Measurements from ENCODE around the gene SV2C. TPM values are rescaled to one million over a fixed set of nuclear protein-coding genes. Genes with fewer than 3 reads are reported as not detected.

The SV2C gene
- total RNA-seq, 1 experiment from 2014 or later = not detected

- Histone ChIP-seq H2AFZ (ENCODE audit: low read depth, low read length, poor library complexity, severe bottlenecking) (no peak overlapping the region), H3K27me3 (ENCODE audit: insufficient read depth, low read length) (no peaks in the 10 kb centered on the region), H3K4me2 (ENCODE audit: low read length) (no peak overlapping the region), H3K4me1 (ENCODE audit: control insufficient read depth in 1 of 2, insufficient read depth in 2 of 2, low read length in 2 of 2) (peaks cover 12 to 18% of the 10 kb centered on the region in 2 experiments), H4K20me1 (ENCODE audit: insufficient read depth) (no peaks in the 10 kb centered on the region), H3K9me2 (ENCODE audit: insufficient read depth) (no peaks in the 10 kb centered on the region), H3K9ac (ENCODE audit: low read length) (no peak overlapping the region), H3K9me3 (ENCODE audit: control insufficient read depth in 1 of 2, insufficient read depth in 1 of 2, low read depth in 1 of 2, low read length in 2 of 2) (no peaks in the 10 kb centered on the region), H3K79me2 (ENCODE audit: insufficient read depth, low read length) (no peaks in the 10 kb centered on the region), H3K36me3 (ENCODE audit: control insufficient read depth in 1 of 2, insufficient read depth in 2 of 2, low read length in 2 of 2) (no peaks in the 10 kb centered on the region), H3K27ac (ENCODE audit: low read depth, low read length) (no peak overlapping the region), H3K4me3 (replicated peaks in 1 of 2; ENCODE audit: low read depth in 1 of 2, low read length in 2 of 2) (no peak overlapping the region)
- RAD21 ChIA-PET (ENCODE audit: low non-redundant PET in 1 of 2, low total read pairs in 2 of 2, uncharacterized antibody in 2 of 2, unreplicated experiment in 2 of 2) = no interaction called here
- intact Hi-C loops (cut with micrococcal nuclease) = no loop called here
- BruUV-seq (replicated peaks) = no TSS peak
- CTCF ChIA-PET = no interaction called here
- TF ChIP-seq REST (IDR thresholded peaks at IDR 0.05; ENCODE audit: low read depth) (no peak), ZNF274 (IDR thresholded peaks at IDR 0.05; ENCODE audit: low read depth, low read length) (no peak), SRF (IDR thresholded peaks at IDR 0.05; ENCODE audit: low read depth) (no peak), YY1 (IDR thresholded peaks at IDR 0.05; ENCODE audit: extremely low read depth, insufficient replicate concordance, low read depth, low read length) (no peak), ATF3 (IDR thresholded peaks at IDR 0.05) (no peak), POLR2AphosphoS5 (IDR thresholded peaks at IDR 0.05; ENCODE audit: low read depth, low read length) (no peak), TCF7L2 (IDR thresholded peaks at IDR 0.05; ENCODE audit: borderline replicate concordance, extremely low read depth, insufficient read depth, insufficient read length) (no peak), EZH2 (IDR thresholded peaks at IDR 0.05) (no peak), EGR1 (IDR thresholded peaks at IDR 0.05; ENCODE audit: low read depth) (no peak), CTCF (IDR thresholded peaks at IDR 0.05 in 2 of 3, conservative IDR thresholded peaks at IDR 0.05 in 1 of 3; ENCODE audit: borderline replicate concordance in 1 of 3, insufficient read depth in 1 of 3, low read depth in 2 of 3, low read length in 2 of 3) (no peak), ZBTB33 (IDR thresholded peaks at IDR 0.05; ENCODE audit: extremely low read depth, insufficient replicate concordance, low read length) (no peak), SP1 (IDR thresholded peaks at IDR 0.05; ENCODE audit: low read depth) (no peak), FOSL1 (IDR thresholded peaks at IDR 0.05; ENCODE audit: low read depth) (no peak), ZFX (IDR thresholded peaks at IDR 0.05) (no peak), JUND (IDR thresholded peaks at IDR 0.05) (no peak), EZH2phosphoT487 (IDR thresholded peaks at IDR 0.05; ENCODE audit: borderline replicate concordance) (no peak), CEBPB (IDR thresholded peaks at IDR 0.05; ENCODE audit: low read depth) (no peak), POLR2A (IDR thresholded peaks at IDR 0.05; ENCODE audit: borderline replicate concordance, extremely low read depth, insufficient read depth, insufficient read length) (no peak), RAD21 (IDR thresholded peaks at IDR 0.05; ENCODE audit: low read depth) (no peak), ELF1 (IDR thresholded peaks at IDR 0.05; ENCODE audit: borderline replicate concordance, low read depth) (no peak)
- DNase-seq (ENCODE audit: low read depth, low spot score) (no peak), ATAC-seq (no peak)
- POLR2A ChIA-PET = no interaction called here
These were observed 293.7 kb downstream of the SV2C start for GRCh38 chr5:76376866-76377230.

Measured in HCT116 (cell line).